K562 (cell line): ENCODE data around the gene RGMB. TPM values are rescaled to one million over a fixed set of nuclear protein-coding genes. Genes with fewer than 3 reads are reported as not detected.

Experiments
- CHD7 ChIP-seq: fragments of 200-600 bp; sonication (generic); IDR thresholded peaks from one replicate; pipeline ENCODE4 v1.6.1; 2012; ENCODE audit warnings: mild to moderate bottlenecking, low read depth, low read length, inconsistent platforms
- CUX1 ChIP-seq: fragments of 200-800 bp; sonication (Bioruptor generic); IDR thresholded peaks from 2 replicates; pipeline ENCODE4 v1.6.1; 2016; ENCODE audit warnings: missing genetic modification characterization, missing compliant biosample characterization
- CXXC5 ChIP-seq: fragments of 250-450 bp; sonication (Bioruptor Pico); IDR thresholded peaks from 2 replicates; pipeline ENCODE4 v1.8.0; 2022; ENCODE audit warnings: inconsistent platforms, mild to moderate bottlenecking, moderate library complexity
- GATAD2A ChIP-seq: fragments of 450-650 bp; IDR thresholded peaks from 2 replicates; pipeline ENCODE4 v1.6.1; 2017
- LARP7 ChIP-seq: fragments of 450-650 bp; IDR thresholded peaks from 2 replicates; pipeline ENCODE4 v1.6.1; 2016
- NFYB ChIP-seq: IDR thresholded peaks from 2 replicates; pipeline ENCODE4 v1.6.1; 2011; ENCODE audit warnings: mild to moderate bottlenecking, moderate library complexity; ENCODE audit not compliant: insufficient read length; ENCODE audit errors: extremely low read depth
- YBX1 ChIP-seq: fragments of 450-650 bp; IDR thresholded peaks from 2 replicates; pipeline ENCODE4 v1.7.1; 2016; ENCODE audit warnings: mild to moderate bottlenecking
- ZBTB49 ChIP-seq: sonication (generic); formaldehyde crosslinking; IDR thresholded peaks from 2 replicates; pipeline ENCODE4 v1.8.0; 2022; ENCODE audit warnings: missing genetic modification reagents, mild to moderate bottlenecking, borderline replicate concordance
- polyA plus RNA-seq, 8 experiments: library from polyadenylated mRNA; depleted of rRNA in 4 of 8; stranded (reverse) in 5 of 8; unstranded in 3 of 8; fragments of >200 nt; fragmentation: Nextera tagmentation in 2 of 8; fragmentation: Illumina TruSeq in 1 of 8; extraction: Ambion mirVana in 2 of 8; extraction: Trizol in 1 of 8; gene quantifications; 2 replicates each; pipeline versions ENCODE4 v1.2.1 to v1.2.3, GENCODE V29; 2011 to 2014; ENCODE audit warnings: inconsistent platforms in 1 of 8, missing spikeins in 1 of 8
- total RNA-seq, 7 experiments: library from RNA; depleted of rRNA in 6 of 7; stranded (reverse); fragments of >200 nt in 6 of 7; fragmentation: Illumina TruSeq in 2 of 7; extraction: Trizol in 2 of 7; gene quantifications; 2 replicates each; pipeline versions ENCODE4 v1.2.1 to v1.2.3, GENCODE V29; 2011 to 2021; ENCODE audit warnings: low replicate concordance in 1 of 7

Gene RGMB
- total and polyA plus RNA-seq, 9 of the 15 experiments (the other 6 are each of a cell fraction or from before 2014, with no cell fraction given) = 0.03 to 0.38 TPM; not detected in 7

GRCh38 chr5:98771382-98772109 is 1.9 kb upstream of the RGMB start (continued):
- TF ChIP-seq NFYB = no peak
- no peak for TF ChIP-seq CXXC5 (CRISPR knock-in tag)
- TF ChIP-seq ZBTB49 (CRISPR knock-in tag) = no peak
- TF ChIP-seq YBX1 = no peak
- TF ChIP-seq LARP7 = no peak
- TF ChIP-seq CUX1 (CRISPR knock-in tag) = 0 out of 2 replicates have a peak, but pooled peaks have one; percentile 50
- TF ChIP-seq GATAD2A = no peak
- TF ChIP-seq CHD7 = no peak
